HepG2 (cell line): ENCODE measurements around the gene CTDSP2. TPM values are rescaled to one million over a fixed set of nuclear protein-coding genes. Genes with fewer than 3 reads are reported as not detected.

Source experiments
- ATAC-seq: fragments of 200-7000 bp; cut with Tn5 transposase; 3 replicates; pipeline ENCODE4 v1.9.1; 2020; ENCODE audit warnings: mild to moderate bottlenecking, moderate library complexity
- BruUV-seq: library from RNA; stranded (reverse); fragments of 400-500 nt; replicated peaks from 2 replicates; lab custom pipeline; 2021; lab: Mats Ljungman, UMichigan
- CTCF ChIA-PET: fragments of 300-600 bp; formaldehyde crosslinking; extraction: SDS; loops from one replicate; lab custom pipeline; 2021; ENCODE audit warnings: low total read pairs, inconsistent platforms, low intra/inter-chr PET ratio; lab: Yijun Ruan, JAX
- POLR2A ChIA-PET: fragments of 350-600 bp; sonication (Branson Sonifier 250); formaldehyde crosslinking; loops from one replicate; lab custom pipeline; 2020; ENCODE audit warnings: antibody characterized with exemption, inconsistent platforms; lab: Yijun Ruan, JAX
- DNase-seq: peaks from one replicate; pipeline ENCODE4 v3.0.0-alpha.2; 2015; ENCODE audit warnings: low spot score
- FAIRE-seq: peaks from 3 replicates; lab custom pipeline; 2011; peaks lifted over from hg19 to GRCh38; lab: Jason Lieb, UNC
- H2AFZ ChIP-seq: one replicate; pipeline ENCODE4 v1.6.1; 2011; ENCODE audit warnings: low read length, inconsistent platforms
- H3K27ac ChIP-seq: fragments of 300-600 bp; 3 replicates; pipeline ENCODE4 v1.8.0; 2011; ENCODE audit warnings: mixed run types, mild to moderate bottlenecking, mixed read lengths, low read length, inconsistent platforms; ENCODE audit not compliant: insufficient read depth; ENCODE audit errors: extremely low read length
- H3K27me3 ChIP-seq, 2 experiments: fragments of 200-600 bp in 1 of 2; 2 replicates in 1 of 2; 3 replicates in 1 of 2; pipeline versions ENCODE4 v1.6.0 to v1.8.0; 2011; ENCODE audit warnings: low read length in 2 of 2, mild to moderate bottlenecking in 2 of 2, moderate library complexity in 2 of 2, inconsistent platforms in 1 of 2; ENCODE audit not compliant: insufficient read depth in 2 of 2, control insufficient read depth in 1 of 2
- H3K36me3 ChIP-seq, 2 experiments: fragments of 200-600 bp in 1 of 2; replicated peaks in 1 of 2; 2 replicates in 1 of 2; 3 replicates in 1 of 2; pipeline versions ENCODE4 v1.5.1 to v1.8.0; 2011; ENCODE audit warnings: low read length in 2 of 2, inconsistent platforms in 1 of 2; ENCODE audit not compliant: insufficient read depth in 2 of 2, control insufficient read depth in 1 of 2
- H3K4me1 ChIP-seq: 2 replicates; pipeline ENCODE4 v1.5.1; 2012; ENCODE audit warnings: low read length, inconsistent platforms; ENCODE audit not compliant: insufficient read depth
- H3K4me2 ChIP-seq: 2 replicates; pipeline ENCODE4 v1.6.0; 2011; ENCODE audit warnings: low read depth, low read length, inconsistent platforms
- H3K4me3 ChIP-seq, 3 experiments: fragments of 200-600 bp in 1 of 3; sonication (generic), shearing (Covaris generic) in 1 of 3; replicated peaks in 1 of 3; 2 replicates each; pipeline ENCODE4 v1.5.1; 2011 to 2016; ENCODE audit warnings: low read length in 3 of 3, inconsistent platforms in 2 of 3, low read depth in 2 of 3, mild to moderate bottlenecking in 2 of 3, control low read depth in 1 of 3, mixed read lengths in 1 of 3; ENCODE audit not compliant: insufficient read depth in 1 of 3
- H3K79me2 ChIP-seq: one replicate; pipeline ENCODE4 v1.6.1; 2011; ENCODE audit warnings: low read length, inconsistent platforms; ENCODE audit not compliant: insufficient read depth
- H3K9ac ChIP-seq: 2 replicates; pipeline ENCODE4 v1.6.0; 2011; ENCODE audit warnings: mild to moderate bottlenecking, low read depth, low read length, inconsistent platforms; ENCODE audit not compliant: insufficient read depth
- H3K9me3 ChIP-seq: 2 replicates; pipeline ENCODE4 v1.5.1; 2012; ENCODE audit warnings: mild to moderate bottlenecking, low read length
- H4K20me1 ChIP-seq: 2 replicates; pipeline ENCODE4 v1.6.0; 2011; ENCODE audit warnings: inconsistent platforms, mild to moderate bottlenecking, low read length, moderate library complexity; ENCODE audit not compliant: insufficient read depth
- BATF2 ChIP-seq: sonication (generic); formaldehyde crosslinking; IDR thresholded peaks from 2 replicates; pipeline ENCODE4 v1.8.0; 2022; ENCODE audit warnings: mild to moderate bottlenecking, missing genetic modification reagents, moderate library complexity
- DR1 ChIP-seq: sonication (generic); formaldehyde crosslinking; IDR thresholded peaks from 2 replicates; pipeline ENCODE4 v1.8.0; 2021; ENCODE audit warnings: mild to moderate bottlenecking, missing genetic modification reagents, inconsistent platforms
- E2F2 ChIP-seq: sonication (generic); formaldehyde crosslinking; IDR thresholded peaks from 2 replicates; pipeline ENCODE4 v1.4.0; 2020; ENCODE audit warnings: missing genetic modification reagents, borderline replicate concordance
- ELF1 ChIP-seq: sonication (generic); formaldehyde crosslinking; IDR thresholded peaks from 2 replicates; pipeline ENCODE4 v1.4.0; 2020; ENCODE audit warnings: missing genetic modification reagents
- NRL ChIP-seq: sonication (generic); formaldehyde crosslinking; IDR thresholded peaks from 2 replicates; pipeline ENCODE4 v1.5.0; 2020; ENCODE audit warnings: missing genetic modification reagents, mild to moderate bottlenecking, moderate library complexity, borderline replicate concordance
- RXRA ChIP-seq: sonication (generic); formaldehyde crosslinking; IDR thresholded peaks from 2 replicates; pipeline ENCODE4 v1.5.1; 2020; ENCODE audit warnings: missing genetic modification reagents
- TBX2 ChIP-seq: sonication (generic); formaldehyde crosslinking; IDR thresholded peaks from 2 replicates; pipeline ENCODE4 v1.5.0; 2020; ENCODE audit warnings: missing genetic modification reagents, mild to moderate bottlenecking, borderline replicate concordance
- TEAD2 ChIP-seq: sonication (generic); formaldehyde crosslinking; IDR thresholded peaks from 2 replicates; pipeline ENCODE4 v1.9.0; 2021; ENCODE audit warnings: missing genetic modification reagents
- TMF1 ChIP-seq: sonication (generic); formaldehyde crosslinking; IDR thresholded peaks from 2 replicates; pipeline ENCODE4 v1.8.1; 2022; ENCODE audit warnings: low read depth, missing genetic modification reagents
- ZBTB46 ChIP-seq: sonication (generic); formaldehyde crosslinking; IDR thresholded peaks from 2 replicates; pipeline ENCODE4 v1.4.0; 2020; ENCODE audit warnings: mild to moderate bottlenecking, missing genetic modification reagents, borderline replicate concordance
- ZNF205 ChIP-seq: IDR thresholded peaks from 2 replicates; pipeline ENCODE4 v1.6.1; 2018; ENCODE audit warnings: missing biosample characterization, missing genetic modification reagents
- ZNF468 ChIP-seq: sonication (generic); formaldehyde crosslinking; IDR thresholded peaks from 2 replicates; pipeline ENCODE4 v1.8.0; 2022; ENCODE audit warnings: mild to moderate bottlenecking, moderate library complexity, missing genetic modification reagents
- ZNF580 ChIP-seq: IDR thresholded peaks from 2 replicates; pipeline ENCODE4 v1.6.1; 2016; ENCODE audit warnings: low read depth, borderline replicate concordance
- ZNF792 ChIP-seq: IDR thresholded peaks from 2 replicates; pipeline ENCODE4 v1.6.1; 2016
- ZNF850 ChIP-seq: sonication (generic); formaldehyde crosslinking; conservative IDR thresholded peaks from 2 replicates; pipeline ENCODE4 v1.9.0; 2021; ENCODE audit warnings: mild to moderate bottlenecking, missing genetic modification reagents
- ZSCAN9 ChIP-seq: IDR thresholded peaks from 2 replicates; pipeline ENCODE4 v1.6.1; 2016; ENCODE audit warnings: borderline replicate concordance
- WGBS: methylation state at CpG from one replicate; pipeline ENCODE4 v1.1.6; 2017; ENCODE audit warnings: low lambda C conversion rate; 5-methylcytosine and 5-hydroxymethylcytosine counted together
- in situ Hi-C: cut with HindIII; loops from 2 replicates; pipeline ENCODE4 v1.10.0; 2017; ENCODE audit warnings: low pct_unique_long_range_greater_than_20kb; ENCODE audit not compliant: extremely low pct_ligation_motif_present
- intact Hi-C: fragments of 100-400 bp; cut with micrococcal nuclease; formaldehyde crosslinking; loops from one replicate; pipeline ENCODE4 v1.10.0; 2022; ENCODE audit not compliant: unreplicated experiment
- polyA plus RNA-seq, 8 experiments: library from polyadenylated mRNA; depleted of rRNA in 3 of 8; stranded (reverse) in 7 of 8; unstranded in 1 of 8; fragments of >200 nt; fragmentation: Illumina TruSeq in 4 of 8; extraction: Trizol in 4 of 8; gene quantifications; 2 replicates each; pipeline versions ENCODE4 v1.2.1 to v1.2.3, GENCODE V29; 2011 to 2016; ENCODE audit warnings: low read depth in 4 of 8, missing spikeins in 1 of 8, mixed read lengths in 1 of 8; ENCODE audit not compliant: insufficient read depth in 1 of 8
- total RNA-seq, 5 experiments: library from RNA; depleted of rRNA; stranded (reverse); fragments of >200 nt; fragmentation: Illumina TruSeq; extraction: Trizol; gene quantifications; 2 replicates each; pipeline ENCODE4 v1.2.3, GENCODE V29; 2016; ENCODE audit warnings: low read depth in 1 of 5

The CTDSP2 gene
- total and polyA plus RNA-seq, 2 of the 13 experiments (the other 11 are each of a cell fraction or from before 2014, with no cell fraction given): 38.1 to 82.5 TPM

GRCh38 chr12:57837864-57838562, 8.5 kb downstream of the CTDSP2 start (continued):
- no peak for TF ChIP-seq ZBTB46 (CRISPR knock-in tag)
- TF ChIP-seq, all 625 proteins: peak for 0

GRCh38 chr12:57836442-57837375, 9.8 kb downstream of the CTDSP2 start:
- H3K9ac ChIP-seq: no peak overlapping the region
- 85% methylated on average over 13 of the region's 13 CpGs for WGBS
- no peak for TF ChIP-seq DR1
- no peak for TF ChIP-seq E2F2 (CRISPR knock-in tag)
- TF ChIP-seq ZNF792: no peak
- TF ChIP-seq TEAD2 (CRISPR knock-in tag): no peak
- TF ChIP-seq ZNF580 (CRISPR knock-in tag): no peak
- no peak for TF ChIP-seq ZNF850 (CRISPR knock-in tag)
- TF ChIP-seq NRL (CRISPR knock-in tag): no peak
- TF ChIP-seq ZNF205 (CRISPR knock-in tag): no peak
- no peak for TF ChIP-seq ELF1 (CRISPR knock-in tag)
- TF ChIP-seq ZSCAN9 (CRISPR knock-in tag): no peak
- TF ChIP-seq TBX2 (CRISPR knock-in tag): no peak
- no peak for TF ChIP-seq TMF1 (CRISPR knock-in tag)
- no peak for TF ChIP-seq RXRA (CRISPR knock-in tag)
- TF ChIP-seq ZNF468 (CRISPR knock-in tag): no peak
- TF ChIP-seq BATF2 (CRISPR knock-in tag): no peak

More at GRCh38 chr12:57836442-57837375, 9.8 kb downstream of the CTDSP2 start:
- H3K27ac ChIP-seq: no peak overlapping the region
- FAIRE-seq (no peak), ATAC-seq (no peak), DNase-seq (no peak)
- H2AFZ ChIP-seq: no peak overlapping the region
- H4K20me1 ChIP-seq: peaks cover 96% of the 10 kb centered on the region
- H3K4me3 ChIP-seq: no peak overlapping the region
- H3K4me2 ChIP-seq: no peak overlapping the region
- peaks cover 90% of the 10 kb centered on the region for H3K79me2 ChIP-seq
- H3K4me1 ChIP-seq: peaks cover 87% of the 10 kb centered on the region
- no TSS peak for BruUV-seq
- CTCF ChIA-PET: interaction anchor here (3.1 kb wide), 1 partner anchor 69 kb away, joined by 12 read pairs; no protein-coding TSS in a partner anchor
- intact Hi-C loops (no loop called here), in situ Hi-C loops (no loop called here)
- peaks cover 5 to 6% of the 10 kb centered on the region in 2 experiments; a peak in 2 of 5 replicates for H3K36me3 ChIP-seq
- H3K27me3 ChIP-seq: no peaks in the 10 kb centered on the region
- POLR2A ChIA-PET: interaction anchor here (0.8 to 1.2 kb wide), 3 partner anchors 28 to 65 kb away, joined by 3 read pairs; partner anchors contain the start of genes EEF1AKMT3 and METTL1
- no peaks in the 10 kb centered on the region for H3K9me3 ChIP-seq
